Gastrocnemius medialis (tissue), 4 donors: ENCODE results near the gene PRKCH. TPM values are rescaled to one million over a fixed set of nuclear protein-coding genes. Genes with fewer than 3 reads are reported as not detected.
A peak's percentile ranks its signal among the peaks of the same experiment; 100 is the strongest.

Source experiments
- ATAC-seq, 2 donors: fragments of 150-250 bp; one replicate each; pipeline ENCODE4 v1.9.1; 2016
- DNase-seq, 2 donors: peaks; one replicate each; pipeline ENCODE4 v3.0.0-alpha.2; 2019
- H3K27ac ChIP-seq, 4 donors: fragments of 200-600 bp; sonication (generic); 1 replicate in 1 of 4; 2 replicates in 3 of 4; pipeline ENCODE4 v1.5.1; 2016 to 2018; ENCODE audit warnings: mild to moderate bottlenecking in 2 of 4, moderate library complexity in 1 of 4
- H3K27me3 ChIP-seq, 3 donors: fragments of 200-600 bp; sonication (generic) in 2 of 3; 1 replicate in 1 of 3; 2 replicates in 2 of 3; pipeline versions ENCODE4 v1.5.1 to v1.6.0; 2016 to 2019; ENCODE audit warnings: mild to moderate bottlenecking in 1 of 3, moderate library complexity in 1 of 3
- H3K36me3 ChIP-seq, 2 donors: fragments of 200-600 bp; sonication (generic) in 1 of 2; one replicate each; pipeline ENCODE4 v1.5.1; 2017 to 2018
- H3K4me1 ChIP-seq, 2 donors: fragments of 200-600 bp; sonication (generic) in 1 of 2; one replicate each; pipeline ENCODE4 v1.5.1; 2016 to 2017; ENCODE audit warnings: mild to moderate bottlenecking in 2 of 2
- H3K4me3 ChIP-seq, 4 donors: fragments of 200-600 bp; sonication (generic) in 3 of 4; 1 replicate in 1 of 4; 2 replicates in 3 of 4; pipeline ENCODE4 v1.5.1; 2016 to 2019; ENCODE audit warnings: mild to moderate bottlenecking in 2 of 4
- H3K9me3 ChIP-seq, 3 donors: fragments of 200-600 bp; sonication (generic) in 2 of 3; 1 replicate in 1 of 3; 2 replicates in 2 of 3; pipeline ENCODE4 v1.5.1; 2016 to 2019
- CTCF ChIP-seq, 5 experiments: fragments of 450-650 bp in 3 of 5; fragments of 200-600 bp in 2 of 5; sonication (generic) in 2 of 5; IDR thresholded peaks in 4 of 5; conservative IDR thresholded peaks in 1 of 5; 1 replicate in 4 of 5; 2 replicates in 1 of 5; pipeline ENCODE4 v1.5.1; 2016 to 2019; ENCODE audit warnings: antibody characterized with exemption in 5 of 5, mild to moderate bottlenecking in 3 of 5, moderate library complexity in 3 of 5
- POLR2A ChIP-seq, 2 donors: fragments of 450-650 bp; IDR thresholded peaks; one replicate each; pipeline ENCODE4 v1.6.1; 2017; ENCODE audit warnings: antibody characterized with exemption in 2 of 2, mild to moderate bottlenecking in 2 of 2, moderate library complexity in 2 of 2
- in situ Hi-C, 4 donors: fragments of 200-750 bp; cut with MboI; loops; one replicate each; pipeline versions ENCODE4 v1.15.0 to v1.8.0; 2017; ENCODE audit warnings: low sequenced_read_pairs in 4 of 4
- intact Hi-C: fragments of 100-400 bp; cut with DNase I; formaldehyde crosslinking; loops from one replicate; pipeline ENCODE4 v1.15.1; 2023; ENCODE audit warnings: low total_unique reads
- total RNA-seq, 4 donors: library from RNA; depleted of rRNA; stranded (reverse); fragments of >200 nt; gene quantifications; one replicate each; pipeline versions ENCODE4 v1.1.0 to v1.2.3, GENCODE V29; 2016

PRKCH gene
- total RNA-seq, 4 donors from 2014 or later, result 11.3 to 32.4 (median 16.6) TPM

GRCh38 chr14:61477712-61478462 is 156.5 kb downstream of the PRKCH start:
- ATAC-seq, result no peak

GRCh38 chr14:61478971-61479473 is 157.6 kb downstream of the PRKCH start:
- ATAC-seq (no peak), DNase-seq (no peak)
- H3K4me1 ChIP-seq, result peaks cover 17 to 39% of the 10 kb centered on the region in 2 donors
- no peaks in the 10 kb centered on the region for H3K9me3 ChIP-seq
- intact Hi-C loops (loop anchor here (5.0 kb wide), 3 partner anchors 83 to 358 kb away; no protein-coding TSS in a partner anchor), in situ Hi-C loops (no loop called here)
- H3K27me3 ChIP-seq, result no peaks in the 10 kb centered on the region
- TF ChIP-seq CTCF (IDR thresholded peaks at IDR 0.05 in 4 of 5, conservative IDR thresholded peaks at IDR 0.05 in 1 of 5), result no peak
- TF ChIP-seq POLR2A (IDR thresholded peaks at IDR 0.05), result no peak
- H3K27ac ChIP-seq, result peak overlapping the region; percentile 38 to 81 (median 73)
- H3K4me3 ChIP-seq, result no peak overlapping the region
- no peaks in the 10 kb centered on the region for H3K36me3 ChIP-seq

More at GRCh38 chr14:61477712-61478462, 156.5 kb downstream of the PRKCH start:
- Histone ChIP-seq H3K27me3 (no peaks in the 10 kb centered on the region), H3K4me3 (no peak overlapping the region), H3K4me1 (peaks cover 17 to 38% of the 10 kb centered on the region in 2 donors), H3K36me3 (no peaks in the 10 kb centered on the region), H3K9me3 (no peaks in the 10 kb centered on the region), H3K27ac (peak overlapping the region; percentile 69 to 81 (median 74))
- in situ Hi-C loops (no loop called here), intact Hi-C loops (loop anchor here (5.0 kb wide), 3 partner anchors 84 to 359 kb away; no protein-coding TSS in a partner anchor)
- TF ChIP-seq POLR2A (IDR thresholded peaks at IDR 0.05), result no peak
- TF ChIP-seq CTCF (IDR thresholded peaks at IDR 0.05 in 4 of 5, conservative IDR thresholded peaks at IDR 0.05 in 1 of 5), result no peak
- DNase-seq, result peak; percentile 26 to 60

GRCh38 chr14:61479746-61480502 is 158.5 kb downstream of the PRKCH start:
- in situ Hi-C loops (no loop called here), intact Hi-C loops (loop anchor here (5.0 kb wide), 3 partner anchors 82 to 357 kb away; no protein-coding TSS in a partner anchor)
- peaks cover 17 to 37% of the 10 kb centered on the region in 2 donors for H3K4me1 ChIP-seq
- H3K4me3 ChIP-seq, result no peak overlapping the region
- H3K27ac ChIP-seq, result peak overlapping the region; percentile 38 to 81 (median 73)
- no peaks in the 10 kb centered on the region for H3K27me3 ChIP-seq
- TF ChIP-seq CTCF (IDR thresholded peaks at IDR 0.05 in 4 of 5, conservative IDR thresholded peaks at IDR 0.05 in 1 of 5) (no peak), POLR2A (IDR thresholded peaks at IDR 0.05) (no peak)
- no peaks in the 10 kb centered on the region for H3K9me3 ChIP-seq
- no peak for DNase-seq
- no peaks in the 10 kb centered on the region for H3K36me3 ChIP-seq
- no peak for ATAC-seq

DNA sequence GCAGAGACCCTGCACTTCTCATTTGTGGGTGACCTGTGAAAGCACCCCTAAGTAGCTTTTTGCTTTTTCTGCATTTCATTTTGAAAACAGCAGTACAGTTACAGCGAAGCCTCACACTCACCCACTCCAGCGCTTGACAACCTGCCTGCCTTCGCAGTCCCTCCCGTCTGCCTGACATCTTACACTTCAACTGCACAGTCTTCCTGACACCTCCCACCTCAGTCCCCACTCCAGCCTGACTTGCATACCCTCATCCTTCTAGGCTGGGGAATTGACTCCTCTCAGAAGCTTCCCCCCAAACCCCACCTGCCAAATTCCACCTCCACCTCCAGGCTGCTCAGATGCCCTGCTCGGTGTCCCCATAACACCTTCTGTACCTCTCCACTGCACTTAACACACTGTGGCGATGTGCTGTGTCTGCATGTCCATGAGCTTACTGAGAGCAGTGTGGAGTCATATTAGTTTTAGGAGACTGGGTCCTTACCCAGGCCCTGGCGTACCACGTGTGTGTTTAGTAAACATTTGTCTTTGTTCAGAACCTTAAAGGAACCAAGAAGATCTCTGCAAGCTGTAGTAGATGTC is 159.4 kb downstream of the PRKCH start:
- DNase-seq (no peak), ATAC-seq (no peak)
- Histone ChIP-seq H3K27me3 (no peaks in the 10 kb centered on the region), H3K36me3 (no peaks in the 10 kb centered on the region), H3K27ac (no peak overlapping the region), H3K4me3 (no peak overlapping the region), H3K4me1 (peaks cover 17 to 31% of the 10 kb centered on the region in 2 donors), H3K9me3 (no peaks in the 10 kb centered on the region)
- TF ChIP-seq POLR2A (IDR thresholded peaks at IDR 0.05), result no peak
- TF ChIP-seq CTCF (IDR thresholded peaks at IDR 0.05 in 4 of 5, conservative IDR thresholded peaks at IDR 0.05 in 1 of 5), result no peak
- in situ Hi-C loops (no loop called here), intact Hi-C loops (no loop called here)
